Vagina (tissue), 2 donors: ENCODE results near the gene ACAN. TPM values are rescaled to one million over a fixed set of nuclear protein-coding genes. Genes with fewer than 3 reads are reported as not detected.
A peak's percentile ranks its signal among the peaks of the same experiment; 100 is the strongest.

ENCODE experiments used
- DNase-seq, 2 donors: peaks; one replicate each; pipeline ENCODE4 v3.0.0-alpha.2; 2017; ENCODE audit errors: extremely low spot score in 2 of 2
- H3K27ac ChIP-seq: fragments of 200-600 bp; sonication (generic); one replicate; pipeline ENCODE4 v1.5.1; 2019
- H3K27me3 ChIP-seq: fragments of 200-600 bp; sonication (generic); one replicate; pipeline ENCODE4 v1.5.1; 2019
- H3K36me3 ChIP-seq, 2 donors: fragments of 200-600 bp; sonication (generic); one replicate each; pipeline ENCODE4 v1.5.1; 2017 to 2019
- H3K4me1 ChIP-seq: fragments of 200-600 bp; sonication (generic); one replicate; pipeline ENCODE4 v1.5.1; 2019
- H3K4me3 ChIP-seq, 2 donors: fragments of 200-600 bp; sonication (generic); 1 replicate in 1 of 2; 2 replicates in 1 of 2; pipeline ENCODE4 v1.5.1; 2016 to 2019
- H3K9me3 ChIP-seq: fragments of 200-600 bp; sonication (generic); one replicate; pipeline ENCODE4 v1.5.1; 2019
- CTCF ChIP-seq, 3 experiments: fragments of 450-650 bp in 2 of 3; fragments of 200-600 bp in 1 of 3; sonication (generic) in 1 of 3; IDR thresholded peaks; one replicate each; pipeline ENCODE4 v1.5.1; 2017 to 2019; ENCODE audit warnings: antibody characterized with exemption in 3 of 3, mild to moderate bottlenecking in 2 of 3, moderate library complexity in 2 of 3
- POLR2A ChIP-seq, 2 donors: fragments of 450-650 bp; IDR thresholded peaks; one replicate each; pipeline ENCODE4 v1.6.1; 2017; ENCODE audit warnings: antibody characterized with exemption in 2 of 2, mild to moderate bottlenecking in 2 of 2, moderate library complexity in 2 of 2
- POLR2AphosphoS5 ChIP-seq, 2 donors: sonication (generic); formaldehyde crosslinking; IDR thresholded peaks; one replicate each; pipeline ENCODE4 v1.9.0; 2017; ENCODE audit warnings: antibody characterized with exemption in 2 of 2, mild to moderate bottlenecking in 2 of 2, low read depth in 1 of 2; ENCODE audit not compliant: insufficient read depth in 1 of 2
- intact Hi-C: fragments of 100-400 bp; cut with DNase I; formaldehyde crosslinking; loops from one replicate; pipeline ENCODE4 v1.15.1; 2023
- total RNA-seq: library from RNA; depleted of rRNA; stranded (reverse); fragments of >200 nt; gene quantifications from one replicate; pipeline ENCODE4 v1.2.3, GENCODE V29; 2016

ACAN gene
- total RNA-seq, 1 donor from 2014 or later = 2.0 TPM

DNA sequence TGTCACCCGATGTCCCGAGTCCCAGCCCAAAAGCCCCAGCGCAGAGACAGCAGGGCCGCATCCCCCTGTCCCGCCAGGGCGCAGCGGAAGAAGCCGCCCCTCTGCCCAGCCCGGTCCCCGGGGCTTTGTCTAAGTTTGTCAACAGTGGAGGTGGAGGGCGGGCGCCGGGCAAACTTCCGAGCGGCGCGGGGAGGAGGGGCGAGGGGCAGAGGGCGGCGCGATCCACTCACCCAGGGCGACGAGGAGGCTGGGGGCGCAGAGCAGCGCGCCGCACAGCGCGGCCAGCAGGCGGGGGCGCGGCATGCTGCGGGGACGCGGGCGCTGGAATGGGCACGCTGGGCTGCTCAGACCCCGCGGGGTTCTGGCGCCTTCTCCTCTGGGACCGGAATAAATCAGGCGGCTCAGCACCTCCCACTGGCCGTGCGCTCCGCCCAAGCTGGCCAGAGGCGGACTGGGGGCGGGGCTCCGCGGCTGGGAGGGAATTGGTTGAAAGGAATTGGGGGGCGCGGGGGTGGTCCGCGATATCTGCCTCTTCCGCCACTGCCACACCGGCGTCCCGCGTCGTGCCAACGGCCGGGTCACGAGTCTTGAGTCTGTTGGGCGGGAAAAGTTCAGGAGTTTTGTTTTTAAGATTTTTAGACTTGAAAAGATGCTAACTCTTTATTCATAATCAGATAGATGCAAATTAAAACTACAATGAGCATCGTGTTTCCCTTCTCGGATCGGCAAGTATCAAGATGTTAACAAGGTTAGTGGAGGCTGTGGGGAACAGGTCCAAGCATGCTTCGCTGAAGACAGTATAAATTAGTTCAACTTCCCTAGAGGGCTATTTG lies 110.0 kb downstream of the ACAN start, which contains the start of gene MFGE8:
Gene MFGE8, minus strand, starts transcription at position 363 of the 833 bp plus-strand sequence. Its CDS starts 60 bp downstream, at position 303.
- peak within 1 kb of the TSS; percentile 57 to 83 for H3K4me3 ChIP-seq
- intact Hi-C loops = loop anchor here (5.0 kb wide), 1 partner anchor 104 kb away; no protein-coding TSS in a partner anchor
- peaks cover 41% of the 10 kb centered on the region for H3K4me1 ChIP-seq
- H3K27me3 ChIP-seq = no peaks in the 10 kb centered on the region
- no peak for DNase-seq
- no peaks in the 10 kb centered on the region for H3K9me3 ChIP-seq
- TF ChIP-seq CTCF (IDR thresholded peaks at IDR 0.05) (no peak), POLR2A (IDR thresholded peaks at IDR 0.05) (peak in 1 of 2 donors; percentile 69), POLR2AphosphoS5 (IDR thresholded peaks at IDR 0.05; ENCODE audit: insufficient read depth in 1 of 2, low read depth in 1 of 2) (peak; percentile 40 to 83)
- H3K27ac ChIP-seq = peak within 1 kb of the TSS; percentile 89
- peaks cover 0 to 19% of the 10 kb centered on the region in 2 donors for H3K36me3 ChIP-seq

- Histone ChIP-seq H3K27ac (peak overlapping the region; percentile 89), H3K36me3 (peaks cover 0 to 13% of the 10 kb centered on the region in 2 donors), H3K9me3 (no peaks in the 10 kb centered on the region), H3K27me3 (no peaks in the 10 kb centered on the region), H3K4me1 (peaks cover 35% of the 10 kb centered on the region), H3K4me3 (peak overlapping the region; percentile 57 to 83)
- TF ChIP-seq POLR2AphosphoS5 (IDR thresholded peaks at IDR 0.05; ENCODE audit: insufficient read depth in 1 of 2, low read depth in 1 of 2) (no peak), POLR2A (IDR thresholded peaks at IDR 0.05) (no peak), CTCF (IDR thresholded peaks at IDR 0.05) (no peak)
- DNase-seq = no peak
- intact Hi-C loops = loop anchor here (5.0 kb wide), 1 partner anchor 103 kb away; no protein-coding TSS in a partner anchor
Measured at GRCh38 chr15:88913850-88914169, 110.6 kb downstream of the ACAN start.

GRCh38 chr15:88915354-88915753 lies 112.1 kb downstream of the ACAN start:
- H3K36me3 ChIP-seq = peaks cover 0 to under 1% of the 10 kb centered on the region in 2 donors
- no peak overlapping the region for H3K27ac ChIP-seq
- intact Hi-C loops = no loop called here
- DNase-seq = no peak
- no peaks in the 10 kb centered on the region for H3K9me3 ChIP-seq
- no peaks in the 10 kb centered on the region for H3K27me3 ChIP-seq
- peaks cover 21% of the 10 kb centered on the region for H3K4me1 ChIP-seq
- TF ChIP-seq POLR2AphosphoS5 (IDR thresholded peaks at IDR 0.05; ENCODE audit: insufficient read depth in 1 of 2, low read depth in 1 of 2) (no peak), CTCF (IDR thresholded peaks at IDR 0.05) (no peak), POLR2A (IDR thresholded peaks at IDR 0.05) (no peak)
- no peak overlapping the region for H3K4me3 ChIP-seq

DNA sequence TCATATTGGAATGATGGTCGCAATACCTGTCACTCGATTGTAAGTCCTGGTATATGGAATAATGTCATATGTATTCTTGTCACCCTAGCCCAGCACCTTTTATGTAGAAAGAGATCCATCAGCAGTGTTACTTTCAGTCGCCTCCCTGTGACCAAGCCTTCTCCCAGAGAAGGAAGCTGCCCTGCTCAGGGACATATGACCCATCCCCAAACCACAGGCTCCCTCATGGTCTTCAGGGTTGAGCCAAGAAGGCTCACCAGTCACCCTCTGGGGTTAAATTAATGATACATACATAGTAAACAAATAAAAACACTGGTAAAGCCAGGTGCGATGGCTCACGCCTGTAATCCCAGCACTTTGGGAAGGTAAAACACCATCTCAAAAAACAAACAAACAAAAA lies 114.5 kb downstream of the ACAN start:
- TF ChIP-seq CTCF (IDR thresholded peaks at IDR 0.05) (no peak), POLR2AphosphoS5 (IDR thresholded peaks at IDR 0.05; ENCODE audit: insufficient read depth in 1 of 2, low read depth in 1 of 2) (no peak)
- peaks cover 6% of the 10 kb centered on the region for H3K4me1 ChIP-seq
- no peaks in the 10 kb centered on the region for H3K9me3 ChIP-seq
- H3K36me3 ChIP-seq = no peaks in the 10 kb centered on the region
- intact Hi-C loops = no loop called here
- no peak overlapping the region for H3K27ac ChIP-seq
- H3K27me3 ChIP-seq = no peaks in the 10 kb centered on the region
- DNase-seq = peak in 1 of 2 donors; percentile 88
- H3K4me3 ChIP-seq = no peak overlapping the region

GRCh38 chr15:88918738-88919137 lies 115.5 kb downstream of the ACAN start:
- no peaks in the 10 kb centered on the region for H3K9me3 ChIP-seq
- H3K4me3 ChIP-seq = no peak overlapping the region
- DNase-seq = no peak
- intact Hi-C loops = no loop called here
- peaks cover 6% of the 10 kb centered on the region for H3K4me1 ChIP-seq
- no peak overlapping the region for H3K27ac ChIP-seq
- no peaks in the 10 kb centered on the region for H3K27me3 ChIP-seq
- TF ChIP-seq CTCF (IDR thresholded peaks at IDR 0.05) (no peak), POLR2AphosphoS5 (IDR thresholded peaks at IDR 0.05; ENCODE audit: insufficient read depth in 1 of 2, low read depth in 1 of 2) (peak in 1 of 2 donors; percentile 89)
- no peaks in the 10 kb centered on the region for H3K36me3 ChIP-seq
